GM10266 (cell line): ENCODE measurements around the gene DNAJB13.

Source experiments
- DNase-seq: peaks from one replicate; pipeline ENCODE4 v3.0.0; 2012; ENCODE audit errors: extremely low spot score
- TF ChIP-seq, protein P1 (sequence below): IDR thresholded peaks from 2 replicates; pipeline ENCODE4 v1.5.1; 2012; ENCODE audit warnings: mild to moderate bottlenecking, low read depth; ENCODE audit not compliant: control insufficient read depth, insufficient read depth; ENCODE audit errors: missing control alignments

DNAJB13 gene

DNA sequence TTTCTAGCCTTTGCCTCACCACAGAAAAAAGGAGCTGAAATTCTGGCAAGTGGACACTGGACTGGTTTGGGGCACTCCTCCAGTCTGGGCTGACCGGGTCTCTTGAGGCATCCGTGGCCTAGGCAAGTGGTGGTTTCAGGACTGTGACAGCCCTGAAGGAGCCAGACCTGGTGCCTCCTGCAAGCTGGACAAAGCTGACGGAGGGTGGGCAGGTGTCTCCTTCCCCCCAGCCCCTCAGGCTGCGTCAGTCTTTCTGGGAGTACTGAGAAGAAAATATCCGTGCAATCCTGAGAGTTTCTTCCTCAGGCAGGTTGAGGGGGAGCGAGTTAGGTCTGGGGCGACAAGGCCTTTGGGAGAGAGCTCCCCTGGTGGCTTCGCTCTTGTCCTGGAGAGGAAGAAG, 62.3 kb downstream of the DNAJB13 start:
- TF ChIP-seq, protein P1, sequence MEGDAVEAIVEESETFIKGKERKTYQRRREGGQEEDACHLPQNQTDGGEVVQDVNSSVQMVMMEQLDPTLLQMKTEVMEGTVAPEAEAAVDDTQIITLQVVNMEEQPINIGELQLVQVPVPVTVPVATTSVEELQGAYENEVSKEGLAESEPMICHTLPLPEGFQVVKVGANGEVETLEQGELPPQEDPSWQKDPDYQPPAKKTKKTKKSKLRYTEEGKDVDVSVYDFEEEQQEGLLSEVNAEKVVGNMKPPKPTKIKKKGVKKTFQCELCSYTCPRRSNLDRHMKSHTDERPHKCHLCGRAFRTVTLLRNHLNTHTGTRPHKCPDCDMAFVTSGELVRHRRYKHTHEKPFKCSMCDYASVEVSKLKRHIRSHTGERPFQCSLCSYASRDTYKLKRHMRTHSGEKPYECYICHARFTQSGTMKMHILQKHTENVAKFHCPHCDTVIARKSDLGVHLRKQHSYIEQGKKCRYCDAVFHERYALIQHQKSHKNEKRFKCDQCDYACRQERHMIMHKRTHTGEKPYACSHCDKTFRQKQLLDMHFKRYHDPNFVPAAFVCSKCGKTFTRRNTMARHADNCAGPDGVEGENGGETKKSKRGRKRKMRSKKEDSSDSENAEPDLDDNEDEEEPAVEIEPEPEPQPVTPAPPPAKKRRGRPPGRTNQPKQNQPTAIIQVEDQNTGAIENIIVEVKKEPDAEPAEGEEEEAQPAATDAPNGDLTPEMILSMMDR = no peak
- no peak for DNase-seq

DNA sequence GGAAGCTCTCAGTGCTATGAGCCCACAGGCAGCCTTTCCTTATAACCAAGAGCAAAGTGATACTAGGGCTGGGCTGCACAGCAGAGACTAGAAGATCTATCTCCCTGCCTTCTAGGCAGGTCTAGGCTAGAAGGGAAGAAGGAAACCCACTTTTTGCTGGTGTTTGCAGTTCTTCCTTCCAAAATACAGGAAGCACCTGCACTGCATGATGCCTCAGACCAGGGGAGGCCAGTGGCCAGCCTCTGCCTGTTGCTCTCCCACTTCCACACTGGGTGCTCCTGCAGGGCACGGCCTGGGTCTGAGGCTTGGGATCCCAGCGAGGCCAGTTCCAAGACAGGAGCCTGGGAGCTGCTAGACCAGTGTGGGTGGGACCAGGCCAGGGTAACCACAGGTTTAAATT, 64.1 kb downstream of the DNAJB13 start:
- no peak for DNase-seq
- TF ChIP-seq, protein P1 = no peak

DNA sequence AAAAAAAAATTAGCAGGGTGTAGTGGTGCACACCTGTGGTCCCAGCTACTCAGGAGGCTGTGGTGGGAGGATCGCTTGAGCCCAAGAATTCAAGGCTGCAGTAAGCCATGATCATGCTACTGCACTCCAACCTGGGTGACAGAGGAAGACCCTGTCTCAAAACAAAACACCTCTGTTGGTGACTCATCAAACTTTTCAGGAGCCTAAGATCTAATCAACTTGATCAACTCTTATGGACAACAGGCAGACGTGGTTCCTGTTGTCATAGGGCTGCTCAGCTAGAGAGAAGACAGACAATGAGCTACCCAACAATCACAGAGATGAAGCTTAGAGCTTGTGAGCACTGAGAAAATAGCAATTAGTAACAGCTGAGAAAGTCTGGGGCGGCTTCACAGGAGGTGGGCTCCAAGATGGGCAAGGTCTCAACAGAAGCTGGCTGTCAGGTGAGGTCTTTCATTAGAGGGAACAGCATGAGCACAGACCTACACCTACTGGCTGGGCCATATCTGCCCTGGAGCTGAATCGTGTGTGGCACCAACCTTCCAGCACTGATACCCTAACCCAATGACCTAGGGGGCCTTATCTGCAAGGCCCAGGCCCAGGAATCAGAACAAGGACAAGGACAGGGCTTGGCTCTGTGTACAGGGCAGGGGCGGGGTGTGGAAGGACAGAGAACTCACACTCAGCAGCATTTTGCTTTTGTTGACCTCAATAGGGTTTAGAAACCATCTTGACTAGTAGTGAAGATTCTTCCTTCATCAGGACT, 65.3 kb downstream of the DNAJB13 start:
- TF ChIP-seq, protein P1 = no peak
- DNase-seq = no peak

DNA sequence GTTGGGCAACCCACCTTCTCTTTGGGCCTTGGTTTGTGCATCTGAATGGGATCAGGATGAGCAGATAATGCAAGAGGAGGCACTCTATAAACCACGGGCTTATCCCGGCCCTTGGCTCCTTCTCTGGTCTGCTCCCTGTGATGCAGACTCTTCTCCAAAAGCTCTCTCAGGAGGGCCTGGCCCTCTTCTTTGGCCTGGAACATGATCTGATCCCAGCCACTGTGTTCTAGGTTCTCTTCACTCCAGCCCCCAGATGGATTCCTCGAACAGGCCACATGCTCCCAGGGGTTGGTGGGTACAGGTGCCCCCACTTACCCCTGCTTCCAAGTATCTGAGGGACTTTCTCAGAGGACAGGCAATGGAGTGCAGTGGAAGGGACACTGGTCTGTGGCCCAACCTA, 66.8 kb downstream of the DNAJB13 start:
- DNase-seq = no peak
- TF ChIP-seq, protein P1 = no peak

DNA sequence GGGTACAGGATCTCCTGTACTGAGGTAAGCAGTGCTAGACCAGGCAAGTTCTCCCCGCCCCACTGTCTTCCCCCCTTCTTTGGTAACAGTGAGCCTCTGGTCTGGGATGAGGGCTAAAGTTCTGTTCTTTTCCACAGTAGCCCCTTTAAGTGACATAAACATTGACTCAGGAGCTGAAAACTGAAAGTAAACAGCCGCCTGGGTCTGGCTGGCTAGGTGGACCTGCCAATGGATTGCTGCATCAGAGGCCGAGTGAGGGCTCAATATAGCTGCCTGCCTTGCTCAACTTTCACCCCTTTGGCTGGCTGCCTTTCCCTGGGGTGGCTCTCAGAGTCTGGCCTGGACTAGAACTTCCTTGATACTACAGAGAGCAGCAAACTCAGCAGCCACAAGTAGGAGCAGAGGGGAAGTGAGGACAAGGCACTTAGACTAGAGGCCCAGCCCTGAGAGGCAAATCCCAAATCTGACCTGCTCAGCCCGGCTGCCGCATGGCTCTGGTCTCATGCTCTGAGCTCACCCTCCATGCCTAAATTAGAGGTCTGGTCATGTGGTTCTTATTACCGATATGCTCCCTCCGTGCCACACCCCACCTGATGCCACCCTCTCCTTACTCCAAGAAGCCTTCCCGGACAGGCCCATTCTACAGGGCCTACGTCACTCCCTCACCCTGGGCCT, 67.6 kb downstream of the DNAJB13 start:
- DNase-seq = no peak
- TF ChIP-seq, protein P1 = no peak

DNA sequence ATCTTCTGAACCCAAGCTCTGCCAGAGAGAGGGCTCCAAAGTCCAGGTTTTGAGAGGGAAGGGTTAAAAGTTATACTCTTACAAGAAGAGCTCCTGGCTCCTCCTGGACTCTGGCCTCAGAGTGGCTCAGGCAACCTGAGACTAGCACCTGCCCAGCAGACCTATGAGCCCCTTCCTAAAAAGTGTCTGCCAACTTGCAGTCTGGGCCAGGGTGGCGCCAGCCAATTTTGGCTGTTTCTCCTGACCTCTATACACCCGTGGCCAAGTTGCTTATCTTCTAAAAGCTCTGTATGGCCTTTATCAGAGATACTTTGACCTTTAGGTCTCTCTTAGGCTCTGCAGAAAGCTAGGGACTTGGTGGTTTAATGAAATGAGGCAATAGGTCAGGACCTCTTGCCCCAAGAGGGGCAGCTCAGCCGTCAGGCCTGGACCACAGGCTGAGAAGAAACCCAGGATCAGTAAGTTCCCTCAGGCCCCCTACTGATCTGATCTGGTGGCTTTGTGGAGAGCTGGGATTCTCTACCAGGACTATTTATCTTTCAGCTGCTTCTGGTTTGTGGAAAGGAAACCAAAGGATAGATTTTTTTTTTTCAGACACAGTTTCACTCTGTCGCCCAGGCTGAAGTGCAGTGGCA, 68.4 kb downstream of the DNAJB13 start:
- DNase-seq = no peak
- TF ChIP-seq, protein P1 = no peak

DNA sequence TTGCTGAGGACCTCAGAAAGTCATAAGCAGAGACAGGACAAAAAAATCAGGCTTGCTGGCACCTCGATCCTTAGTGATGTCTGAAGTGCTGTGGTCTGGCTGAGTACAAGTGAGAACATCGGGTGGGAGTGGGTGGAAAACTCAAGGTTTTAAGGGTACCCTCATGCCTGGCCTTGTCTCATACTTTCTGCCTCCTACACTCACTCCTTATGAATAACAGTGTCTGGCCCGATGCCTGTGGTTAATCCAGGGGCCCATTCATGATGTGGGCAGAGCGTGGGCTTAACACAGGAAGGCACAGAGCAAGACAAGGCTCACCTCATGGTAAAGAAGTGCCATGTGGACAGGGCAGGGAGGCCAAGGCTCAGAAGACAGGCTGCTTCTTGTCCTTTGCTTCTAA, 69.0 kb downstream of the DNAJB13 start:
- TF ChIP-seq, protein P1 = no peak
- DNase-seq = no peak
